Liver (tissue), 9 donors: Measurements from ENCODE around the gene SHH. TPM values are rescaled to one million over a fixed set of nuclear protein-coding genes. Genes with fewer than 3 reads are reported as not detected.

Experiments
- DNase-seq: peaks from one replicate; pipeline ENCODE4 v3.0.0-alpha.2; 2017; ENCODE audit warnings: low spot score
- H3K27ac ChIP-seq, 2 donors: one replicate each; pipeline ENCODE4 v1.7.0; 2013; ENCODE audit warnings: inconsistent platforms in 2 of 2, low read length in 2 of 2, control low read depth in 1 of 2, low read depth in 1 of 2, mild to moderate bottlenecking in 1 of 2
- H3K27me3 ChIP-seq, 4 donors: one replicate each; pipeline versions ENCODE4 v1.6.1 to v1.7.0; 2013; ENCODE audit warnings: low read length in 3 of 4, inconsistent platforms in 1 of 4, mild to moderate bottlenecking in 1 of 4, moderate library complexity in 1 of 4; ENCODE audit not compliant: control insufficient read depth in 4 of 4, insufficient read depth in 4 of 4
- H3K36me3 ChIP-seq, 4 donors: one replicate each; pipeline versions ENCODE4 v1.6.1 to v1.7.0; 2013; ENCODE audit warnings: low read length in 3 of 4, mild to moderate bottlenecking in 3 of 4, low read depth in 1 of 4, moderate library complexity in 1 of 4; ENCODE audit not compliant: control insufficient read depth in 4 of 4, insufficient read depth in 3 of 4
- H3K4me1 ChIP-seq, 4 donors: one replicate each; pipeline versions ENCODE4 v1.6.1 to v1.7.0; 2013; ENCODE audit warnings: low read length in 3 of 4, mild to moderate bottlenecking in 3 of 4, moderate library complexity in 1 of 4; ENCODE audit not compliant: control insufficient read depth in 4 of 4, insufficient read depth in 4 of 4
- H3K4me3 ChIP-seq, 3 donors: one replicate each; pipeline versions ENCODE4 v1.6.1 to v1.7.0; 2013; ENCODE audit warnings: low read length in 3 of 3, control low read depth in 1 of 3, low read depth in 1 of 3, mild to moderate bottlenecking in 1 of 3
- H3K9ac ChIP-seq, 2 donors: one replicate each; pipeline ENCODE4 v1.7.0; 2013; ENCODE audit warnings: low read length in 2 of 2, mild to moderate bottlenecking in 2 of 2, moderate library complexity in 2 of 2, control low read depth in 1 of 2, low read depth in 1 of 2
- H3K9me3 ChIP-seq, 4 donors: one replicate each; pipeline versions ENCODE4 v1.6.1 to v1.7.0; 2013; ENCODE audit warnings: low read length in 3 of 4; ENCODE audit not compliant: control insufficient read depth in 4 of 4
- ATF3 ChIP-seq: IDR thresholded peaks from 2 replicates; pipeline ENCODE4 v1.6.1; 2016; ENCODE audit warnings: antibody characterized with exemption
- CTCF ChIP-seq: fragments of 150-350 bp; IDR thresholded peaks from 2 replicates; pipeline ENCODE4 v1.5.1; 2017; ENCODE audit warnings: improper control_type of control experiment, low read depth, low read length; ENCODE audit not compliant: missing input control
- EGR1 ChIP-seq, 2 donors: IDR thresholded peaks; 2 replicates each; pipeline ENCODE4 v1.6.1; 2016 to 2018; ENCODE audit warnings: antibody characterized with exemption in 2 of 2, low read depth in 2 of 2
- FOXA1 ChIP-seq: IDR thresholded peaks from 2 replicates; pipeline ENCODE4 v1.6.1; 2016; ENCODE audit warnings: antibody characterized with exemption
- FOXA2 ChIP-seq: IDR thresholded peaks from 2 replicates; pipeline ENCODE4 v1.6.1; 2016; ENCODE audit warnings: antibody characterized with exemption
- GABPA ChIP-seq, 2 donors: IDR thresholded peaks in 1 of 2; conservative IDR thresholded peaks in 1 of 2; 2 replicates each; pipeline ENCODE4 v1.6.1; 2016; ENCODE audit warnings: antibody characterized with exemption in 2 of 2, mild to moderate bottlenecking in 1 of 2, moderate library complexity in 1 of 2
- HNF4A ChIP-seq, 2 donors: conservative IDR thresholded peaks; 2 replicates each; pipeline ENCODE4 v1.6.1; 2016; ENCODE audit warnings: antibody characterized with exemption in 2 of 2, mild to moderate bottlenecking in 2 of 2
- HNF4G ChIP-seq: IDR thresholded peaks from 2 replicates; pipeline ENCODE4 v1.6.1; 2016; ENCODE audit warnings: antibody characterized with exemption
- JUND ChIP-seq, 2 donors: IDR thresholded peaks; 2 replicates each; pipeline ENCODE4 v1.6.1; 2016; ENCODE audit warnings: antibody characterized with exemption in 2 of 2
- MAX ChIP-seq: IDR thresholded peaks from 2 replicates; pipeline ENCODE4 v1.6.1; 2016; ENCODE audit warnings: antibody characterized with exemption
- NR2F2 ChIP-seq: IDR thresholded peaks from 2 replicates; pipeline ENCODE4 v1.6.1; 2016; ENCODE audit warnings: antibody characterized with exemption
- RAD21 ChIP-seq, 2 donors: IDR thresholded peaks; 2 replicates each; pipeline ENCODE4 v1.6.1; 2016; ENCODE audit warnings: antibody characterized with exemption in 2 of 2, mild to moderate bottlenecking in 2 of 2
- REST ChIP-seq: IDR thresholded peaks from 2 replicates; pipeline ENCODE4 v1.6.1; 2016; ENCODE audit warnings: antibody characterized with exemption, mild to moderate bottlenecking
- RXRA ChIP-seq, 2 donors: IDR thresholded peaks; 2 replicates each; pipeline ENCODE4 v1.6.1; 2017 to 2018; ENCODE audit warnings: antibody characterized with exemption in 2 of 2, mild to moderate bottlenecking in 1 of 2
- SP1 ChIP-seq: IDR thresholded peaks from 2 replicates; pipeline ENCODE4 v1.6.1; 2018; ENCODE audit warnings: antibody characterized with exemption, mild to moderate bottlenecking
- TAF1 ChIP-seq: conservative IDR thresholded peaks from 2 replicates; pipeline ENCODE4 v1.6.1; 2016; ENCODE audit warnings: antibody characterized with exemption, mild to moderate bottlenecking
- YY1 ChIP-seq: IDR thresholded peaks from 2 replicates; pipeline ENCODE4 v1.6.1; 2016; ENCODE audit warnings: antibody characterized with exemption, mild to moderate bottlenecking
- ZBTB33 ChIP-seq: IDR thresholded peaks from 2 replicates; pipeline ENCODE4 v1.6.1; 2016; ENCODE audit warnings: antibody characterized with exemption
- WGBS: extraction: QIAGEN DNeasy Blood & Tissue Kit; methylation state at CpG from one replicate; pipeline ENCODE4 v1.1.7; 2013; 5-methylcytosine and 5-hydroxymethylcytosine counted together
- polyA plus RNA-seq, 2 donors: library from polyadenylated mRNA; stranded (reverse) in 1 of 2; unstranded in 1 of 2; fragments of 200-250 nt in 1 of 2; fragments of >200 nt in 1 of 2; fragmentation: Nextera tagmentation in 1 of 2; extraction: Ambion mirVana in 1 of 2; gene quantifications; one replicate each; pipeline versions ENCODE4 v1.2.1 to v1.2.3, GENCODE V29; 2013 to 2015
- total RNA-seq, 2 donors: library from RNA; depleted of rRNA; stranded (reverse); fragments of >200 nt; gene quantifications; one replicate each; pipeline ENCODE4 v1.2.3, GENCODE V29; 2014
- donor health status: healthy.
- donor health status: healthy.
- donor health status: healthy.
- donor health status: healthy.
- donor health status: healthy.

SHH gene
- total and polyA plus RNA-seq, 4 donors: 3.9 to 10.0 (median 5.2) TPM

- TF ChIP-seq FOXA2 (no peak), YY1 (no peak), EGR1 (IDR thresholded peaks at IDR 0.05; ENCODE audit: low read depth in 2 of 2) (no peak), HNF4G (no peak), GABPA (IDR thresholded peaks at IDR 0.05 in 1 of 2, conservative IDR thresholded peaks at IDR 0.05 in 1 of 2) (no peak), RXRA (IDR thresholded peaks at IDR 0.05) (no peak), REST (no peak), ATF3 (no peak), NR2F2 (no peak), TAF1 (no peak), FOXA1 (no peak), ZBTB33 (no peak), SP1 (no peak), HNF4A (conservative IDR thresholded peaks at IDR 0.05) (no peak), CTCF (no peak), MAX (no peak), JUND (IDR thresholded peaks at IDR 0.05) (no peak), RAD21 (IDR thresholded peaks at IDR 0.05) (no peak)
- no peak for DNase-seq
- Histone ChIP-seq H3K4me3 (no peak overlapping the region), H3K36me3 (no peaks in the 10 kb centered on the region), H3K27me3 (no peaks in the 10 kb centered on the region), H3K27ac (no peak overlapping the region), H3K9ac (no peak overlapping the region), H3K4me1 (peaks cover 0 to 5% (median 0%) of the 10 kb centered on the region in 4 donors), H3K9me3 (no peaks in the 10 kb centered on the region)
- WGBS: 90% methylated on average over 20 of the region's 20 CpGs
Observed at GRCh38 chr7:155843426-155844018, 31.3 kb upstream of the SHH start.
